H1 (cell line): Measurements from ENCODE around the gene ANGPTL2. TPM values are rescaled to one million over a fixed set of nuclear protein-coding genes. Genes with fewer than 3 reads are reported as not detected.

Experiments used
- HDAC2 ChIP-seq, 2 experiments: fragments of 300-600 bp in 1 of 2; sonication (generic) in 1 of 2; IDR thresholded peaks; 2 replicates each; pipeline ENCODE4 v1.6.1; 2011 to 2012; ENCODE audit warnings: low read depth in 2 of 2, low read length in 2 of 2, mild to moderate bottlenecking in 2 of 2, moderate library complexity in 2 of 2, borderline replicate concordance in 1 of 2, inconsistent platforms in 1 of 2
- MAFK ChIP-seq: IDR thresholded peaks from 2 replicates; pipeline ENCODE4 v1.6.1; 2012; ENCODE audit warnings: low read depth, mild to moderate bottlenecking, improper control_type of control experiment, low read length
- polyA plus RNA-seq, 7 experiments: library from polyadenylated mRNA; depleted of rRNA in 3 of 7; stranded (reverse) in 5 of 7; unstranded in 2 of 7; fragments of >200 nt in 5 of 7; fragments of 200-250 nt in 2 of 7; gene quantifications; 1 replicate in 5 of 7; 2 replicates in 1 of 7; 4 replicates in 1 of 7; pipeline versions ENCODE4 v1.2.1 to v1.2.3, GENCODE V29; 2011 to 2013; ENCODE audit warnings: missing spikeins in 2 of 7, mixed read lengths in 2 of 7
- total RNA-seq: library from RNA; stranded (reverse); fragmentation: NEBNext Ultra II Directional; extraction: Animal tissue kit (Norgen Biotek cat#: 25700); gene quantifications from 2 replicates; pipeline ENCODE4 v1.2.1, GENCODE V29; 2021

The ANGPTL2 gene
- total and polyA plus RNA-seq, 2 of the 8 experiments (the other 6 are each of a cell fraction or from before 2014, with no cell fraction given) = 9.0 to 10.6 TPM

DNA sequence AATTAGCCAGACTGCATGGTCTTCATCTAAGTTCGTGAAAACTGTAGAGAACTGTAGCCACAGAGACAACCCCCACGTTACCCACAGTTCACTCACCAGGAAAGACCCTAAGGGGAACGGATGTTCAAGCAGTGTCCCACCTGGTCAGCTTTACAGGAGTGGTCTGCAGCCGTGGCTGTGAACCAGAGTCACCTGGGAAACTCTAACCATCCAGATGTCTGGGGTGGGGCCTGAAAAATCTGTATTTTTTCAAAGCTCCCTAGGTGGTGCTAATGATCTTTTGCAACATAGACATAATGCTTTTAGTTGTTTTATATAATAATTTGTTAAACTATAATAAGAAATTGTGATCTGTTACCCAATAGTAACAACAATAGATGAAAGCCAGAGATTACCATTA lies 47.7 kb upstream of the ANGPTL2 start (continued):
- TF ChIP-seq HDAC2 (IDR thresholded peaks at IDR 0.05; ENCODE audit: borderline replicate concordance in 1 of 2, low read depth in 2 of 2, low read length in 2 of 2) (no peak), MAFK (no peak)
